ENCODE measurements around the gene PITPNB.

GRCh38 chr22:27883656-27884350, 35.3 kb downstream of the PITPNB start:
- TF ChIP-seq CTCF (IDR thresholded peaks at IDR 0.05 in 2 of 3, conservative IDR thresholded peaks at IDR 0.05 in 1 of 3; ENCODE audit: borderline replicate concordance in 1 of 3, insufficient read depth in 1 of 3, low read depth in 2 of 3, low read length in 2 of 3) (no peak), FOSL1 (IDR thresholded peaks at IDR 0.05; ENCODE audit: low read depth) (no peak), EZH2 (IDR thresholded peaks at IDR 0.05) (no peak), REST (IDR thresholded peaks at IDR 0.05; ENCODE audit: low read depth) (no peak), CEBPB (IDR thresholded peaks at IDR 0.05; ENCODE audit: low read depth) (no peak), POLR2A (IDR thresholded peaks at IDR 0.05; ENCODE audit: borderline replicate concordance, extremely low read depth, insufficient read depth, insufficient read length) (no peak), MAX (IDR thresholded peaks at IDR 0.05) (no peak), ATF3 (IDR thresholded peaks at IDR 0.05) (no peak)

All from HCT116 (cell line).